ENCODE measurements around the gene IQCH. TPM values are rescaled to one million over a fixed set of nuclear protein-coding genes. Genes with fewer than 3 reads are reported as not detected.

IQCH gene
- total RNA-seq, 2 donors from 2014 or later, result 5.8 to 9.5 TPM

DNA sequence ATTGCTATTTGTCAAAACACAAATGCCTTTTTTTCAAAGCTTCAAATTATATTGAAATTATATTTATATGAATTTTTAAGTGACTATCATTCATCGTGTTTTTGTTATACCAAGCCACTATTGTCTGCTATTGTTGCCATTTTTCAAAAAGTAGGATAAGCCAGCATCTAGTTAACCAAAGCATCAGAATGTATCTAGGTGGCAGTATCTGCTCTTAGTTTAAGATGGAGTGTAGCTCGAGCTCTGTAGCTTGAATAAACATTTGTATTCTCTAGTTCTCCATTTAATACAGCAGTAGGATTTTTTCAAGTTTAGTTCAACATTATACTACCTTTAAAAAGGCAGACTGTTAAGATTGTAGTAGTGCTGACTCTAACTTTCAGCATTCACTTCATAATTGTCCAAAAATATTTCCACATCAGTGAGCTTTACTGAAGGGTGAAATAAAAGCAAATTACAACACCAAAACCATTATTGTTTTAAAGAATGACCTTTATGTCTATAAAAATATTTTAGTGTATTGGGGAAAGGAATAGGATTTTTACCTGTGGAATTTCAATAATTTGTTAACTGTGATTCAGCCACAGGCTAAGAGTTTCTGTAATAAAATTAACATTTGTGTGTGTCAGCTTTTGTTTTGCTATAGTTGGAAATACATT is 246.7 kb downstream of the IQCH start:
- no peaks in the 10 kb centered on the region for H3K27me3 ChIP-seq (replicated peaks; ENCODE audit: insufficient read depth)
- H3K27ac ChIP-seq, result no peak overlapping the region

DNA sequence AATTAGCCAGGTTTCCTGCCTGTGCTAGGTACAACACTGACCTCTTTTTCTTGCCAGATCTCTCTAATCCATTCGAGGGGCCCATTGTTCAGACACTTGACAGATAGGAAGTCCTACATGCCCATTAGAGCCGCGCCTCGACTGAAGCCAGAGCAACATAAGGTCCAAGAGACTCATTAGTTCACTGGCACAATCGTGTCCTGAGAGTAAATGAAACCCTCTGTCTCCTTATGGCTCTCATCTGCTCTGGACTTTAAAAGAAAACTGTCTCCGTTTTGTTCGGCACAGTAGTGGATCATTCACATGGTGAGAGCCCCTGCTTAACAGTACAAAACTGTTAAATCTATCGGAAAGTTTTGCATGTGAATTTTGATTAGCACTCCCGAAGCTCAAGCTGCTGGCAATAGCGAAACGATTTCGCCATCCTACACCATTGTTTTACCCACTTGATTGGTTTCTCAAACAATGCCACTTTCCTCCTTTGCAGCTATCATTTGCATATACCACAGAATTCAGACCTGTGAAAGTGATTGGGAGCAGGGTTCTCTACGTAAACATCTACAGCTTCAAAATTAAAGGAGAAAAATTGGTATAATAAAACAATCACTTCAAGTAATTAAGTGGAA is 247.4 kb downstream of the IQCH start:
- H3K27me3 ChIP-seq (replicated peaks; ENCODE audit: insufficient read depth), result no peaks in the 10 kb centered on the region
- no peaks in the 10 kb centered on the region for H3K4me1 ChIP-seq (replicated peaks)
- 69% methylated on average over 13 of the region's 13 CpGs for WGBS
- intact Hi-C loops (cut with DNase I), result loop anchor here (2.0 kb wide), 1 partner anchor 335 kb away; no protein-coding TSS in a partner anchor
- H3K27ac ChIP-seq, result no peak overlapping the region
- H3K36me3 ChIP-seq, result no peaks in the 10 kb centered on the region
- H3K4me3 ChIP-seq, result no peak overlapping the region
- no peaks in the 10 kb centered on the region for H3K9me3 ChIP-seq
- DNase-seq (ENCODE audit: low spot score), result no peak
- no peak for TF ChIP-seq POLR2AphosphoS5 (IDR thresholded peaks at IDR 0.05)
- TF ChIP-seq POLR2A (IDR thresholded peaks at IDR 0.05), result no peak
- TF ChIP-seq, protein P1, sequence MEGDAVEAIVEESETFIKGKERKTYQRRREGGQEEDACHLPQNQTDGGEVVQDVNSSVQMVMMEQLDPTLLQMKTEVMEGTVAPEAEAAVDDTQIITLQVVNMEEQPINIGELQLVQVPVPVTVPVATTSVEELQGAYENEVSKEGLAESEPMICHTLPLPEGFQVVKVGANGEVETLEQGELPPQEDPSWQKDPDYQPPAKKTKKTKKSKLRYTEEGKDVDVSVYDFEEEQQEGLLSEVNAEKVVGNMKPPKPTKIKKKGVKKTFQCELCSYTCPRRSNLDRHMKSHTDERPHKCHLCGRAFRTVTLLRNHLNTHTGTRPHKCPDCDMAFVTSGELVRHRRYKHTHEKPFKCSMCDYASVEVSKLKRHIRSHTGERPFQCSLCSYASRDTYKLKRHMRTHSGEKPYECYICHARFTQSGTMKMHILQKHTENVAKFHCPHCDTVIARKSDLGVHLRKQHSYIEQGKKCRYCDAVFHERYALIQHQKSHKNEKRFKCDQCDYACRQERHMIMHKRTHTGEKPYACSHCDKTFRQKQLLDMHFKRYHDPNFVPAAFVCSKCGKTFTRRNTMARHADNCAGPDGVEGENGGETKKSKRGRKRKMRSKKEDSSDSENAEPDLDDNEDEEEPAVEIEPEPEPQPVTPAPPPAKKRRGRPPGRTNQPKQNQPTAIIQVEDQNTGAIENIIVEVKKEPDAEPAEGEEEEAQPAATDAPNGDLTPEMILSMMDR (IDR thresholded peaks at IDR 0.05), result no peak

More for the DNA sequence above, 246.7 kb downstream of the IQCH start:
- Histone ChIP-seq H3K4me1 (replicated peaks) (no peaks in the 10 kb centered on the region), H3K9me3 (no peaks in the 10 kb centered on the region), H3K4me3 (no peak overlapping the region), H3K36me3 (no peaks in the 10 kb centered on the region)
- WGBS, result 26% methylated on average over 2 of the region's 2 CpGs
- TF ChIP-seq, protein P1 (IDR thresholded peaks at IDR 0.05), result peak in 3 of 4 experiments; percentile 14 to 48 (median 35)
- no peak for TF ChIP-seq POLR2AphosphoS5 (IDR thresholded peaks at IDR 0.05)
- no peak for DNase-seq (ENCODE audit: low spot score)
- intact Hi-C loops (cut with DNase I), result loop anchor here (2.0 kb wide), 1 partner anchor 335 kb away; no protein-coding TSS in a partner anchor

DNA sequence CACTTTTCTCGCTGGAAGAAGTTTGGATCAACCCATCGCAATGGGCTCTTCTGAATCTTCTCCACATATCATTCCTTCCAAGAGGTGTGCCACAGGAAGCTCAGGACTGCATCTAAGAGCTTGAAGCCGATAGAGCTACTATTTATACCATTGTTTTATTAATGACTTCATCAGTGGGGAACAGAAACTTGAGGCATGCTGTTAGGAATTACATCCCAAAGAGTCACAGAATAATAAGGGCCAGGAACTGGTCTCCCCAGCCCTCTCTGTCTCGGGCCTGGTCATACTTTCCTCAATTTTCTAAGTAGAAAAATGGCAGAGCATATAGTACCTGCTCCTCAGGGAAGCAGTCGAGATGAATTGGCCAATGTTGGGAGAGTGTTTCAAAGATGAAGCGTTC is 249.5 kb downstream of the IQCH start:
- no peak overlapping the region for H3K4me3 ChIP-seq
- no peaks in the 10 kb centered on the region for H3K27me3 ChIP-seq (replicated peaks; ENCODE audit: insufficient read depth)
- no peaks in the 10 kb centered on the region for H3K4me1 ChIP-seq (replicated peaks)
- no peak for DNase-seq (ENCODE audit: low spot score)
- 95% methylated on average over 6 of the region's 6 CpGs for WGBS
- no peaks in the 10 kb centered on the region for H3K9me3 ChIP-seq
- intact Hi-C loops (cut with DNase I), result no loop called here
- TF ChIP-seq POLR2AphosphoS5 (IDR thresholded peaks at IDR 0.05), result no peak
- TF ChIP-seq, protein P1 (IDR thresholded peaks at IDR 0.05), result no peak
- TF ChIP-seq POLR2A (IDR thresholded peaks at IDR 0.05), result no peak
- H3K27ac ChIP-seq, result no peak overlapping the region
- no peaks in the 10 kb centered on the region for H3K36me3 ChIP-seq

DNA sequence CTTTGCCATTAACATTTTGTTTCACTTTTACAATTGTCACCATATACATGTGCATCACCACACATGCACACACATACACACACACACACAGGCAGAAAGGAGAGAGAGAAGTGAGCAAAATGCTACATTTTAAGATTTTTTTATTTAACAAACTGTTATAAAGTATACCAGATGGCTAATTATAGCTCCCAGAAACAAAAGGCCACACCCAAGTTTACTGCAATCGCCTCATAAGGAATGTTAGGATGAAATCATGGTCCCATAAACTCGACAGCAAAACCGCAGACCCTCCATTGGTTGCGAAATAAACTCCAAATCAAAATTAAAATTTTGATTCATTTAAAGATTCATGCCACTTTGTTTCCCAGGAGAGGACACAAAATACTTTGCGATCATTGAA is 250.2 kb downstream of the IQCH start:
- H3K4me3 ChIP-seq, result no peak overlapping the region
- no peaks in the 10 kb centered on the region for H3K4me1 ChIP-seq (replicated peaks)
- no peak for DNase-seq (ENCODE audit: low spot score)
- TF ChIP-seq POLR2AphosphoS5 (IDR thresholded peaks at IDR 0.05), result no peak
- TF ChIP-seq, protein P1 (IDR thresholded peaks at IDR 0.05), result no peak
- no peak for TF ChIP-seq POLR2A (IDR thresholded peaks at IDR 0.05)
- H3K27me3 ChIP-seq (replicated peaks; ENCODE audit: insufficient read depth), result no peaks in the 10 kb centered on the region
- no peaks in the 10 kb centered on the region for H3K9me3 ChIP-seq
- no peaks in the 10 kb centered on the region for H3K36me3 ChIP-seq
- 85% methylated on average over 5 of the region's 5 CpGs for WGBS
- intact Hi-C loops (cut with DNase I), result no loop called here
- H3K27ac ChIP-seq, result no peak overlapping the region
